Measurements from ENCODE around the gene TACSTD2.

- TF ChIP-seq EZH2 (IDR thresholded peaks at IDR 0.05; ENCODE audit: borderline replicate concordance, low read depth, low read length, severe bottlenecking) = no peak
- TF ChIP-seq, protein P1, sequence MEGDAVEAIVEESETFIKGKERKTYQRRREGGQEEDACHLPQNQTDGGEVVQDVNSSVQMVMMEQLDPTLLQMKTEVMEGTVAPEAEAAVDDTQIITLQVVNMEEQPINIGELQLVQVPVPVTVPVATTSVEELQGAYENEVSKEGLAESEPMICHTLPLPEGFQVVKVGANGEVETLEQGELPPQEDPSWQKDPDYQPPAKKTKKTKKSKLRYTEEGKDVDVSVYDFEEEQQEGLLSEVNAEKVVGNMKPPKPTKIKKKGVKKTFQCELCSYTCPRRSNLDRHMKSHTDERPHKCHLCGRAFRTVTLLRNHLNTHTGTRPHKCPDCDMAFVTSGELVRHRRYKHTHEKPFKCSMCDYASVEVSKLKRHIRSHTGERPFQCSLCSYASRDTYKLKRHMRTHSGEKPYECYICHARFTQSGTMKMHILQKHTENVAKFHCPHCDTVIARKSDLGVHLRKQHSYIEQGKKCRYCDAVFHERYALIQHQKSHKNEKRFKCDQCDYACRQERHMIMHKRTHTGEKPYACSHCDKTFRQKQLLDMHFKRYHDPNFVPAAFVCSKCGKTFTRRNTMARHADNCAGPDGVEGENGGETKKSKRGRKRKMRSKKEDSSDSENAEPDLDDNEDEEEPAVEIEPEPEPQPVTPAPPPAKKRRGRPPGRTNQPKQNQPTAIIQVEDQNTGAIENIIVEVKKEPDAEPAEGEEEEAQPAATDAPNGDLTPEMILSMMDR (IDR thresholded peaks at IDR 0.05; ENCODE audit: borderline replicate concordance, extremely low read depth, low read length, poor library complexity, severe bottlenecking) = no peak
These were observed 14.8 kb upstream of the TACSTD2 start for GRCh38 chr1:58591806-58592205.
